H1 (cell line): ENCODE data around the gene CDC42BPB. TPM values are rescaled to one million over a fixed set of nuclear protein-coding genes. Genes with fewer than 3 reads are reported as not detected.

Experiments used
- CTCF ChIA-PET: fragments of 300-600 bp; sonication (Branson Sonifier 250); formaldehyde crosslinking; loops from one replicate; lab custom pipeline; 2021; ENCODE audit not compliant: partially characterized antibody; lab: Charles Lee
- POLR2A ChIA-PET: fragments of 300-600 bp; sonication (Branson Sonifier 250); formaldehyde crosslinking; loops from one replicate; lab custom pipeline; 2021; ENCODE audit warnings: inconsistent platforms; ENCODE audit not compliant: partially characterized antibody; lab: Charles Lee
- DNase-seq, 2 experiments: peaks; one replicate each; pipeline versions ENCODE4 v3.0.0 to v3.0.0-alpha.2; 2010 to 2022; ENCODE audit warnings: low spot score in 2 of 2, low read depth in 1 of 2, mixed read lengths in 1 of 2
- FAIRE-seq: peaks from 2 replicates; lab custom pipeline; 2011; peaks lifted over from hg19 to GRCh38; lab: Jason Lieb, UNC
- H2AFZ ChIP-seq: 2 replicates; pipeline ENCODE4 v1.8.1; 2012; ENCODE audit warnings: low read length, inconsistent platforms
- H2AK5ac ChIP-seq: 2 replicates; pipeline ENCODE4 v1.6.1; 2013; ENCODE audit warnings: low read depth, low read length
- H2BK120ac ChIP-seq: replicated peaks from 2 replicates; pipeline ENCODE3; 2013; ENCODE audit warnings: low read depth, low read length, inconsistent platforms
- H2BK12ac ChIP-seq: 2 replicates; pipeline ENCODE4 v1.6.1; 2013; ENCODE audit warnings: low read depth, low read length
- H2BK15ac ChIP-seq: 2 replicates; pipeline ENCODE4 v1.6.1; 2013; ENCODE audit warnings: low read length
- H2BK20ac ChIP-seq: 2 replicates; pipeline ENCODE4 v1.6.1; 2013; ENCODE audit warnings: low read length
- H2BK5ac ChIP-seq: 2 replicates; pipeline ENCODE4 v1.6.1; 2013; ENCODE audit warnings: low read depth, low read length
- H3K14ac ChIP-seq: 2 replicates; pipeline ENCODE4 v1.6.1; 2013; ENCODE audit warnings: inconsistent platforms; ENCODE audit not compliant: insufficient read length
- H3K18ac ChIP-seq: 2 replicates; pipeline ENCODE4 v1.6.1; 2013; ENCODE audit warnings: low read length; ENCODE audit errors: extremely low read depth
- H3K23ac ChIP-seq: 2 replicates; pipeline ENCODE4 v1.6.1; 2013; ENCODE audit warnings: inconsistent platforms; ENCODE audit not compliant: insufficient read length
- H3K23me2 ChIP-seq: 2 replicates; pipeline ENCODE4 v1.6.1; 2013; ENCODE audit warnings: low read depth, low read length
- H3K27ac ChIP-seq: 2 replicates; pipeline ENCODE4 v1.6.1; 2011; ENCODE audit warnings: low read depth, low read length, inconsistent platforms
- H3K27me3 ChIP-seq, 4 experiments: replicated peaks in 1 of 4; 1 replicate in 1 of 4; 2 replicates in 3 of 4; pipeline versions ENCODE4 v1.6.1 to v1.8.1; 2011 to 2013; ENCODE audit warnings: low read length in 3 of 4, mild to moderate bottlenecking in 3 of 4, inconsistent platforms in 2 of 4, mixed read lengths in 2 of 4, moderate library complexity in 1 of 4; ENCODE audit not compliant: control insufficient read depth in 3 of 4, insufficient read depth in 3 of 4; ENCODE audit errors: extremely low read depth in 1 of 4
- H3K36me3 ChIP-seq, 4 experiments: 2 replicates each; pipeline versions ENCODE4 v1.6.1 to v1.8.1; 2011 to 2013; ENCODE audit warnings: mild to moderate bottlenecking in 4 of 4, low read length in 3 of 4, moderate library complexity in 2 of 4, control low read depth in 1 of 4, inconsistent platforms in 1 of 4; ENCODE audit not compliant: insufficient read depth in 4 of 4, control insufficient read depth in 2 of 4
- H3K4ac ChIP-seq: replicated peaks from 2 replicates; pipeline ENCODE3; 2013; ENCODE audit warnings: low read length, low read depth, mixed read lengths, inconsistent platforms; ENCODE audit not compliant: insufficient read length
- H3K4me1 ChIP-seq, 4 experiments: replicated peaks in 1 of 4; 1 replicate in 1 of 4; 2 replicates in 3 of 4; pipeline versions ENCODE4 v1.6.1 to v1.8.1; 2011 to 2013; ENCODE audit warnings: low read length in 3 of 4, inconsistent platforms in 2 of 4, mixed read lengths in 1 of 4; ENCODE audit not compliant: insufficient read depth in 4 of 4, control insufficient read depth in 3 of 4
- H3K4me2 ChIP-seq, 2 experiments: 2 replicates each; pipeline versions ENCODE4 v1.6.1 to v1.8.1; 2011 to 2013; ENCODE audit warnings: low read depth in 2 of 2, low read length in 2 of 2, control low read depth in 1 of 2, inconsistent platforms in 1 of 2, mild to moderate bottlenecking in 1 of 2; ENCODE audit not compliant: insufficient read depth in 1 of 2
- H3K4me3 ChIP-seq, 4 experiments: fragments of 200-600, 300-600 bp in 1 of 4; sonication (generic), shearing (Covaris generic), sonication (Bioruptor Twin) in 1 of 4; 2 replicates each; pipeline versions ENCODE4 v1.5.1 to v1.8.1; 2011 to 2016; ENCODE audit warnings: low read length in 4 of 4, low read depth in 3 of 4, control low read depth in 2 of 4, inconsistent platforms in 2 of 4, mild to moderate bottlenecking in 2 of 4, mixed read lengths in 1 of 4, moderate library complexity in 1 of 4; ENCODE audit not compliant: insufficient read depth in 2 of 4; ENCODE audit errors: extremely low read depth in 1 of 4
- H3K56ac ChIP-seq: replicated peaks from 2 replicates; pipeline ENCODE3; 2013; ENCODE audit warnings: low read depth, mild to moderate bottlenecking, mixed read lengths, low read length, inconsistent platforms; ENCODE audit not compliant: insufficient read length
- H3K79me1 ChIP-seq: 2 replicates; pipeline ENCODE4 v1.6.1; 2013; ENCODE audit warnings: low read depth, low read length, control low read depth
- H3K79me2 ChIP-seq, 2 experiments: 2 replicates each; pipeline versions ENCODE4 v1.6.1 to v1.8.1; 2012 to 2013; ENCODE audit warnings: low read length in 2 of 2, mild to moderate bottlenecking in 2 of 2, inconsistent platforms in 1 of 2; ENCODE audit not compliant: insufficient read depth in 2 of 2, control insufficient read depth in 1 of 2
- H3K9ac ChIP-seq, 4 experiments: replicated peaks in 1 of 4; 1 replicate in 1 of 4; 2 replicates in 3 of 4; pipeline versions ENCODE4 v1.6.1 to v1.8.1; 2011 to 2013; ENCODE audit warnings: low read depth in 3 of 4, low read length in 3 of 4, control low read depth in 2 of 4, mild to moderate bottlenecking in 2 of 4, moderate library complexity in 2 of 4, inconsistent platforms in 1 of 4; ENCODE audit errors: extremely low read depth in 1 of 4
- H3K9me3 ChIP-seq, 2 experiments: 2 replicates each; pipeline versions ENCODE4 v1.6.1 to v1.8.1; 2012 to 2013; ENCODE audit warnings: mild to moderate bottlenecking in 2 of 2, moderate library complexity in 2 of 2, control low read depth in 1 of 2, inconsistent platforms in 1 of 2, low read depth in 1 of 2, low read length in 1 of 2, mixed read lengths in 1 of 2; ENCODE audit not compliant: insufficient read depth in 2 of 2
- H4K20me1 ChIP-seq, 2 experiments: replicated peaks in 1 of 2; 2 replicates each; pipeline versions ENCODE3 to v1.8.1; 2011 to 2013; ENCODE audit warnings: inconsistent platforms in 2 of 2, low read length in 2 of 2, mild to moderate bottlenecking in 1 of 2; ENCODE audit not compliant: insufficient read depth in 2 of 2, control insufficient read depth in 1 of 2
- H4K5ac ChIP-seq: 2 replicates; pipeline ENCODE4 v1.6.1; 2013; ENCODE audit warnings: low read length, low read depth, mixed read lengths, inconsistent platforms; ENCODE audit not compliant: insufficient read length
- H4K8ac ChIP-seq: 2 replicates; pipeline ENCODE4 v1.8.0; 2013; ENCODE audit warnings: mild to moderate bottlenecking, moderate library complexity, low read length, inconsistent platforms; ENCODE audit not compliant: insufficient read depth; ENCODE audit errors: extremely low read depth
- H4K91ac ChIP-seq: replicated peaks from 2 replicates; pipeline ENCODE3; 2013; ENCODE audit warnings: low read length, mixed read lengths, inconsistent platforms; ENCODE audit not compliant: insufficient read length
- FOSL1 ChIP-seq: IDR thresholded peaks from 2 replicates; pipeline ENCODE4 v1.6.1; 2011; ENCODE audit warnings: mild to moderate bottlenecking, low read depth, low read length, moderate library complexity; ENCODE audit not compliant: insufficient read depth
- NANOG ChIP-seq: IDR thresholded peaks from 2 replicates; pipeline ENCODE4 v1.6.1; 2011; ENCODE audit warnings: low read length, low read depth, mild to moderate bottlenecking, inconsistent platforms; ENCODE audit not compliant: insufficient read depth, poor library complexity, severe bottlenecking
- SIX5 ChIP-seq: IDR thresholded peaks from 2 replicates; pipeline ENCODE4 v1.6.1; 2011; ENCODE audit warnings: mild to moderate bottlenecking, low read depth, low read length
- SP1 ChIP-seq: IDR thresholded peaks from 2 replicates; pipeline ENCODE4 v1.6.1; 2011; ENCODE audit warnings: low read depth, low read length
- TCF12 ChIP-seq: IDR thresholded peaks from 2 replicates; pipeline ENCODE4 v1.6.1; 2011; ENCODE audit warnings: low read depth, mild to moderate bottlenecking, low read length
- ZNF274 ChIP-seq: IDR thresholded peaks from 2 replicates; pipeline ENCODE4 v1.7.0; 2012; ENCODE audit warnings: low read length, borderline replicate concordance; ENCODE audit errors: extremely low read depth
- WGBS, 2 experiments: shearing (Covaris generic) in 1 of 2; methylation state at CpG; one replicate each; pipeline versions ENCODE4 v1.1.6 to v1.1.7; 2013 to 2015; ENCODE audit warnings: low lambda C conversion rate in 2 of 2, mixed read lengths in 2 of 2, inconsistent platforms in 1 of 2, low coverage in 1 of 2, missing lambda C conversion rate in 1 of 2; ENCODE audit not compliant: insufficient replicate concordance in 2 of 2, insufficient coverage in 1 of 2, insufficient read length in 1 of 2; ENCODE audit errors: extremely low coverage in 1 of 2, missing lambda C conversion rate in 1 of 2; 5-methylcytosine and 5-hydroxymethylcytosine counted together
- polyA plus RNA-seq, 7 experiments: library from polyadenylated mRNA; depleted of rRNA in 3 of 7; stranded (reverse) in 5 of 7; unstranded in 2 of 7; fragments of >200 nt in 5 of 7; fragments of 200-250 nt in 2 of 7; gene quantifications; 1 replicate in 5 of 7; 2 replicates in 1 of 7; 4 replicates in 1 of 7; pipeline versions ENCODE4 v1.2.1 to v1.2.3, GENCODE V29; 2011 to 2013; ENCODE audit warnings: missing spikeins in 2 of 7, mixed read lengths in 2 of 7
- total RNA-seq: library from RNA; stranded (reverse); fragmentation: NEBNext Ultra II Directional; extraction: Animal tissue kit (Norgen Biotek cat#: 25700); gene quantifications from 2 replicates; pipeline ENCODE4 v1.2.1, GENCODE V29; 2021
- TF ChIP-seq, protein P1 (sequence below), 3 experiments: IDR thresholded peaks; 1 replicate in 2 of 3; 2 replicates in 1 of 3; pipeline versions ENCODE4 v1.5.1 to v1.6.1; 2011; ENCODE audit warnings: low read length in 3 of 3, mild to moderate bottlenecking in 3 of 3, inconsistent platforms in 2 of 3, low read depth in 1 of 3, moderate library complexity in 1 of 3; ENCODE audit not compliant: insufficient read depth in 1 of 3; ENCODE audit errors: control extremely low read depth in 1 of 3

CDC42BPB gene
- total and polyA plus RNA-seq, 2 of the 8 experiments (the other 6 are each of a cell fraction or from before 2014, with no cell fraction given) = 51.2 to 88.2 TPM

DNA sequence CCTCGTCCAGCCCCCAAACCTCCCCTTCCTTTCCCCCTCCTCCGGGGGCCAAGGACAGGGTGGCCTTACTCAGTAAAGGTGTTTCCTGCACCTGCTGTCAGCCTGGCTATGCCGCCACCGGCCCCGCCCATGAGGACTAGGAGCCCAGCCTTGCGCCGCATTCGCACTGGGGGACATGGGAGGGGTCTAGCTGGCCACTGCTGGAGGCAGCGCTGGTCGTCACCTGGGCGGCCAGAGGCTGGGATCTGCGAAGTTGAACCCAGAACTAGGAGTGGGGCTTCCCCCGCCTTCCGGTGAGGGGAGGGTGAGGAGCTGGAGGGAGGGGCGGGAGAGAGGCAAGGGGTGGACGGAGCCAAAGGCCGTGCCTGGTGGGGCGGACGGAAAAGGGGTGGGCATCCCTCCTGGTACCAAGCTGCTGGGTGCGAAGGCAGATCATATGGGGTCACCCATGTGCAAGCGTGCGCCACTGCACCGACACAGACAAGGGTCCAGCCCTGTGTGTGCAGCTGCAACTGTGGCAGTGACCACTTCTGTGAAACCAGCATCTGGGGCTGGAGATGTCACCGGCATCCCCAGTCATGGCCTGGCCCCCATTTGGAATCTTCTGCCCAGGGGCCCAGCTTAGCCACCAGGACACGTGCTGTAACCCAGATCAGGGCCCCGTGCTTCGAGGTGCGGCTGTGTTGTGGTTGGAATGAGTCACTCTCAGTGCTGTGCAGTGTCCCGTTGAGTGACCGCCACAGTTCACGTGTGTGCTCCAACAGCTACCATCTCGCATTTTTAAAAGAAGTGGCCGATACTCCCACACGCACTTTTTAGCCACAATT, 126.4 kb downstream of the CDC42BPB start:
- no peaks in the 10 kb centered on the region for H3K79me2 ChIP-seq
- H2BK120ac ChIP-seq = no peak overlapping the region
- no peak overlapping the region for H3K27ac ChIP-seq
- H2BK12ac ChIP-seq = no peak overlapping the region
- H3K4me2 ChIP-seq = peak overlapping the region; percentile 88 to 98
- ChIA-PET POLR2A (interaction anchor here (0.9 to 1.1 kb wide), 5 partner anchors 10 to 311 kb away, joined by 3 to 4 read pairs (median 3); no protein-coding TSS in a partner anchor), CTCF (interaction anchor here (0.7 to 1.3 kb wide), 5 partner anchors 13 to 423 kb away, joined by 3 to 7 read pairs (median 3); no protein-coding TSS in a partner anchor)
- TF ChIP-seq NANOG (no peak), FOSL1 (no peak), ZNF274 (no peak), SIX5 (no peak), SP1 (no peak), TCF12 (no peak)
- TF ChIP-seq, protein P1, sequence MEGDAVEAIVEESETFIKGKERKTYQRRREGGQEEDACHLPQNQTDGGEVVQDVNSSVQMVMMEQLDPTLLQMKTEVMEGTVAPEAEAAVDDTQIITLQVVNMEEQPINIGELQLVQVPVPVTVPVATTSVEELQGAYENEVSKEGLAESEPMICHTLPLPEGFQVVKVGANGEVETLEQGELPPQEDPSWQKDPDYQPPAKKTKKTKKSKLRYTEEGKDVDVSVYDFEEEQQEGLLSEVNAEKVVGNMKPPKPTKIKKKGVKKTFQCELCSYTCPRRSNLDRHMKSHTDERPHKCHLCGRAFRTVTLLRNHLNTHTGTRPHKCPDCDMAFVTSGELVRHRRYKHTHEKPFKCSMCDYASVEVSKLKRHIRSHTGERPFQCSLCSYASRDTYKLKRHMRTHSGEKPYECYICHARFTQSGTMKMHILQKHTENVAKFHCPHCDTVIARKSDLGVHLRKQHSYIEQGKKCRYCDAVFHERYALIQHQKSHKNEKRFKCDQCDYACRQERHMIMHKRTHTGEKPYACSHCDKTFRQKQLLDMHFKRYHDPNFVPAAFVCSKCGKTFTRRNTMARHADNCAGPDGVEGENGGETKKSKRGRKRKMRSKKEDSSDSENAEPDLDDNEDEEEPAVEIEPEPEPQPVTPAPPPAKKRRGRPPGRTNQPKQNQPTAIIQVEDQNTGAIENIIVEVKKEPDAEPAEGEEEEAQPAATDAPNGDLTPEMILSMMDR (IDR thresholded peaks at IDR 0.05; ENCODE audit: control extremely low read depth in 1 of 3, insufficient read depth in 1 of 3, low read depth in 1 of 3, low read length in 3 of 3) = no peak
- peaks cover 3 to 26% (median 17%) of the 10 kb centered on the region in 4 experiments for H3K4me1 ChIP-seq
- H3K79me1 ChIP-seq = no peaks in the 10 kb centered on the region
- H3K23ac ChIP-seq = no peak overlapping the region
- no peak overlapping the region for H2AK5ac ChIP-seq
- no peak overlapping the region for H3K18ac ChIP-seq
- no peak overlapping the region; the same call in 1 of the 2 replicates for H2AFZ ChIP-seq
- peaks cover 26 to 57% (median 51%) of the 10 kb centered on the region in 4 experiments for H3K27me3 ChIP-seq
- H2BK5ac ChIP-seq = no peak overlapping the region
- H4K91ac ChIP-seq = no peak overlapping the region
- FAIRE-seq (no peak), DNase-seq (peak in 1 of 2 experiments; percentile 82)
- peak overlapping the region in 3 of 4 experiments; percentile 8 to 92 (median 10); a peak in 4 of 8 replicates for H3K4me3 ChIP-seq
- H3K23me2 ChIP-seq = peaks cover 21% of the 10 kb centered on the region; the same call in 1 of the 2 replicates
- no peak overlapping the region for H2BK20ac ChIP-seq
- H3K9me3 ChIP-seq = no peaks in the 10 kb centered on the region
- H4K5ac ChIP-seq = no peak overlapping the region
- peaks cover 0 to 14% (median 4%) of the 10 kb centered on the region in 4 experiments; a peak in 4 of 8 replicates for H3K36me3 ChIP-seq
- H4K8ac ChIP-seq = no peak overlapping the region
- no peak overlapping the region for H2BK15ac ChIP-seq
- no peak overlapping the region for H3K4ac ChIP-seq
- 57% methylated on average over 21 of the region's 34 CpGs; no CpG with 5 or more reads in 1 of the 2 experiments for WGBS, 2 experiments
- no peak overlapping the region for H3K9ac ChIP-seq
- H4K20me1 ChIP-seq = peaks cover 0 to 12% of the 10 kb centered on the region in 2 experiments
- H3K56ac ChIP-seq = no peak overlapping the region
- no peak overlapping the region for H3K14ac ChIP-seq
